AG09319 (cell line): ENCODE results near the gene CFAP53.

Source experiments
- DNase-seq: peaks from one replicate; pipeline ENCODE4 v3.0.0-alpha.2; 2010; ENCODE audit warnings: low read depth; ENCODE audit errors: extremely low read depth
- TF ChIP-seq, protein P1 (sequence below): IDR thresholded peaks from 2 replicates; pipeline ENCODE4 v1.5.1; 2011; ENCODE audit warnings: low read depth, mild to moderate bottlenecking, inconsistent platforms, low read length, moderate library complexity

Gene CFAP53

GRCh38 chr18:50190926-50191325, 75.4 kb downstream of the CFAP53 start:
- TF ChIP-seq, protein P1, sequence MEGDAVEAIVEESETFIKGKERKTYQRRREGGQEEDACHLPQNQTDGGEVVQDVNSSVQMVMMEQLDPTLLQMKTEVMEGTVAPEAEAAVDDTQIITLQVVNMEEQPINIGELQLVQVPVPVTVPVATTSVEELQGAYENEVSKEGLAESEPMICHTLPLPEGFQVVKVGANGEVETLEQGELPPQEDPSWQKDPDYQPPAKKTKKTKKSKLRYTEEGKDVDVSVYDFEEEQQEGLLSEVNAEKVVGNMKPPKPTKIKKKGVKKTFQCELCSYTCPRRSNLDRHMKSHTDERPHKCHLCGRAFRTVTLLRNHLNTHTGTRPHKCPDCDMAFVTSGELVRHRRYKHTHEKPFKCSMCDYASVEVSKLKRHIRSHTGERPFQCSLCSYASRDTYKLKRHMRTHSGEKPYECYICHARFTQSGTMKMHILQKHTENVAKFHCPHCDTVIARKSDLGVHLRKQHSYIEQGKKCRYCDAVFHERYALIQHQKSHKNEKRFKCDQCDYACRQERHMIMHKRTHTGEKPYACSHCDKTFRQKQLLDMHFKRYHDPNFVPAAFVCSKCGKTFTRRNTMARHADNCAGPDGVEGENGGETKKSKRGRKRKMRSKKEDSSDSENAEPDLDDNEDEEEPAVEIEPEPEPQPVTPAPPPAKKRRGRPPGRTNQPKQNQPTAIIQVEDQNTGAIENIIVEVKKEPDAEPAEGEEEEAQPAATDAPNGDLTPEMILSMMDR, result no peak

DNA sequence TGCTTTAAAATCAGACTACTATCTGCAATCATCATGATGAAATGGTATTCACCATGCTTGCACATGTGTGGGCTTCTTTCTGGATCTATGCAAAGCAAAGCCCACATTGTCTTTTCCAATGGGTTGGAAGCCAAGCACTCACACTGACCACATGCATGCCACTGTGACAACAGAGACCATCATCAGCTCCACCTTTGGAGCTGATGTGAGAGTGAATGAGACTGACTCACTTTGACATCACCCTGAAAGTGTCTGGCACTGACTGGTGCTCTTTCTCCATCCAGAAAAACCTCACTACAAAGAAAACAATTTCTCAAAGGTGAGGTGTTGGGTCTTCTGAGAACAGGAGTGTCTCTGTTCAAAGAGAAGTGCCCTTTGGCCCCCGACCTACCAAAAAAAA, 76.1 kb downstream of the CFAP53 start:
- TF ChIP-seq, protein P1, result no peak
- DNase-seq, result no peak

More at GRCh38 chr18:50190926-50191325, 75.4 kb downstream of the CFAP53 start:
- DNase-seq, result no peak

GRCh38 chr18:50189160-50189559, 77.1 kb downstream of the CFAP53 start:
- TF ChIP-seq, protein P1, result no peak
- DNase-seq, result no peak

- TF ChIP-seq, protein P1, result no peak
- DNase-seq, result no peak
Observed at GRCh38 chr18:50188652-50189051, 77.6 kb downstream of the CFAP53 start.

DNA sequence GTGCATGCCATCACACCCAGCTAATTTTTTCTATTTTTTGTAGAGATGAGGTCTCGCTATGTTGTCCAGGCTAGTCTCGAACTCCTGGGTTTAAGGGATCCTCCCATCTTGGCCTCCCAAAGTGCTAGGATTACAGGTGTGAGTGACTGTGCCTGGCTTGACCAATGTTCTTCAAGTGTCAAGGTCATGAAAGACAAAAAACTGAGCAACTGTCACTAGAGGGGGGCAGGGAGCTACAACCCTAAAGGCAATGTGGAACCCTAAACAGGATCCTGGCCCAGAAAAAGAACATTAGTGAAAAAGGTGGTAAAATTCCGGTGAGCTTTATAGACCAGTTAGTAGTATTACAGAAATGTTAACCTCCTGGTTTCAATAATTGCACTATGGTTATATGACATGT, 78.6 kb downstream of the CFAP53 start:
- TF ChIP-seq, protein P1, result no peak
- DNase-seq, result no peak

DNA sequence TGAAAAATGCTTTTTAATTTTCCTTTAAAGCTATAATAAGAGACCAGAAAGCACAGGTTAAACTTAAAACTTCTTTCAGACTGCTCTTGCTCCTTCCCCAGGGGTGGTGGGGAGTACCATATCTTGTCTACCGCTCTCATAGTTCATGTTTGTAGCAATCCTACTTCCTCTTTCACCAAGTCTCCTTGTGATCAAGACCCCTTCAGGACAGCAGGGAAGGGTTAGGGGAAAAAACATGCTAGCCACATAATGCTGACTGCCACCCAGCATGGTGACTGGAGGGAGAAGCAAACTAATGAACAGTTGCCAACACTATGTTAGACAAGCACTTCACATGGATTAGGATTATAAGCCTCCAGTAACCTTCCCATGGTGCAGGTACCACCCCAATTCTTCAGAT, 79.9 kb downstream of the CFAP53 start:
- TF ChIP-seq, protein P1, result no peak
- DNase-seq, result no peak

- no peak for DNase-seq
- TF ChIP-seq, protein P1, result no peak
Observed at GRCh38 chr18:50183556-50183955, 82.7 kb downstream of the CFAP53 start.

DNA sequence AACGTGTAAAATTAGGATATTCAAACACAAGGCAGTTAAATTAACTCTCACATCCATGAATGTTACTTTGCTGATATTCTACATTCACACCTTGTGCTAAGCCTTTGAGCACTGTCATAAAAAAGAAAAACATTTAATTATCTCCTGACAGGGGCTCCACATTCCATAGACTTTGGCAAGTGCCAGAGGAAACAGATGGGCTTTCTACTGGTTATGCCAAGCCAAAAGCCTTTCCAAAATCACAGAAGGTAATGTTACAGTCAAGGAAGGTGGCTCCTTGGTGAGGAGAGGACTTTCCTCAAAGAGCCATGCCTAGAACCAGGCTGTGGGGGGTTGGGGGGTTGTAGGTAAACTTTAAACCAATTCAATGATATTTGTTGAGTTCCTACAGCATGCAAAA, 83.8 kb downstream of the CFAP53 start:
- TF ChIP-seq, protein P1, result no peak
- DNase-seq, result no peak
